C4-2B (cell line): Measurements from ENCODE around the gene LRRC75A.

Experiments
- CTCF ChIP-seq: fragments of 450-650 bp; conservative IDR thresholded peaks from 2 replicates; pipeline ENCODE4 v1.5.1; 2017; ENCODE audit warnings: mild to moderate bottlenecking
- ZFX ChIP-seq: fragments of 450-650 bp; IDR thresholded peaks from 2 replicates; pipeline ENCODE4 v1.6.1; 2017

- no peak for TF ChIP-seq CTCF
- TF ChIP-seq ZFX, result no peak
Observed at GRCh38 chr17:16433514-16433913, 58.5 kb downstream of the LRRC75A start.
